Osteoblast (primary cell): ENCODE results near the gene CEP68. TPM values are rescaled to one million over a fixed set of nuclear protein-coding genes. Genes with fewer than 3 reads are reported as not detected.
"Not testable (repeated sequence)": the region's sequence is repeated elsewhere in the genome, so short reads cannot be mapped to it uniquely, and the experiment has no call there.

Source experiments
- DNase-seq: peaks from one replicate; pipeline ENCODE4 v3.0.0; 2011; ENCODE audit warnings: low spot score, mixed read lengths; ENCODE audit not compliant: insufficient read length; ENCODE audit errors: missing footprints
- H2AFZ ChIP-seq: 2 replicates; pipeline ENCODE4 v1.6.0; 2011; ENCODE audit warnings: mild to moderate bottlenecking, low read length
- H3K27ac ChIP-seq: 2 replicates; pipeline ENCODE4 v1.5.1; 2011; ENCODE audit warnings: mild to moderate bottlenecking, low read depth, low read length, moderate library complexity
- H3K27me3 ChIP-seq: 2 replicates; pipeline ENCODE4 v1.6.0; 2012; ENCODE audit warnings: mild to moderate bottlenecking, control low read depth, inconsistent platforms, low read length, moderate library complexity; ENCODE audit not compliant: insufficient read depth
- H3K36me3 ChIP-seq: 2 replicates; pipeline ENCODE4 v1.5.1; 2011; ENCODE audit warnings: mild to moderate bottlenecking, low read length, control low read depth, moderate library complexity; ENCODE audit not compliant: insufficient read depth
- H3K4me1 ChIP-seq: 2 replicates; pipeline ENCODE4 v1.5.1; 2011; ENCODE audit warnings: mild to moderate bottlenecking, low read length, control low read depth, moderate library complexity; ENCODE audit not compliant: insufficient read depth
- H3K4me2 ChIP-seq: 2 replicates; pipeline ENCODE4 v1.6.0; 2011; ENCODE audit warnings: mild to moderate bottlenecking, low read length; ENCODE audit not compliant: insufficient read depth
- H3K4me3 ChIP-seq: fragments of 200-600 bp; sonication (generic); 3 replicates; pipeline ENCODE4 v1.5.1; 2012; ENCODE audit warnings: mild to moderate bottlenecking, low read length, inconsistent platforms; ENCODE audit not compliant: insufficient read depth
- H3K79me2 ChIP-seq: 2 replicates; pipeline ENCODE4 v1.6.0; 2012; ENCODE audit warnings: mild to moderate bottlenecking, low read length, control low read depth, inconsistent platforms; ENCODE audit not compliant: insufficient read depth
- H3K9me3 ChIP-seq: 2 replicates; pipeline ENCODE4 v1.5.1; 2011; ENCODE audit warnings: low read depth, low read length, control low read depth
- H4K20me1 ChIP-seq: 2 replicates; pipeline ENCODE4 v1.6.0; 2012; ENCODE audit warnings: mild to moderate bottlenecking, low read length, control low read depth; ENCODE audit not compliant: insufficient read depth
- total RNA-seq: library from RNA; depleted of rRNA; stranded (reverse); fragments of >200 nt; gene quantifications from 2 replicates; pipeline ENCODE4 v1.2.3, GENCODE V29; 2012
- TF ChIP-seq, protein P1 (sequence below): IDR thresholded peaks from 2 replicates; pipeline ENCODE4 v1.5.1; 2011; ENCODE audit warnings: mild to moderate bottlenecking, low read depth, low read length, moderate library complexity; ENCODE audit errors: extremely low read depth

Gene CEP68
- total RNA-seq, 1 donor, result 14.5 TPM

DNA sequence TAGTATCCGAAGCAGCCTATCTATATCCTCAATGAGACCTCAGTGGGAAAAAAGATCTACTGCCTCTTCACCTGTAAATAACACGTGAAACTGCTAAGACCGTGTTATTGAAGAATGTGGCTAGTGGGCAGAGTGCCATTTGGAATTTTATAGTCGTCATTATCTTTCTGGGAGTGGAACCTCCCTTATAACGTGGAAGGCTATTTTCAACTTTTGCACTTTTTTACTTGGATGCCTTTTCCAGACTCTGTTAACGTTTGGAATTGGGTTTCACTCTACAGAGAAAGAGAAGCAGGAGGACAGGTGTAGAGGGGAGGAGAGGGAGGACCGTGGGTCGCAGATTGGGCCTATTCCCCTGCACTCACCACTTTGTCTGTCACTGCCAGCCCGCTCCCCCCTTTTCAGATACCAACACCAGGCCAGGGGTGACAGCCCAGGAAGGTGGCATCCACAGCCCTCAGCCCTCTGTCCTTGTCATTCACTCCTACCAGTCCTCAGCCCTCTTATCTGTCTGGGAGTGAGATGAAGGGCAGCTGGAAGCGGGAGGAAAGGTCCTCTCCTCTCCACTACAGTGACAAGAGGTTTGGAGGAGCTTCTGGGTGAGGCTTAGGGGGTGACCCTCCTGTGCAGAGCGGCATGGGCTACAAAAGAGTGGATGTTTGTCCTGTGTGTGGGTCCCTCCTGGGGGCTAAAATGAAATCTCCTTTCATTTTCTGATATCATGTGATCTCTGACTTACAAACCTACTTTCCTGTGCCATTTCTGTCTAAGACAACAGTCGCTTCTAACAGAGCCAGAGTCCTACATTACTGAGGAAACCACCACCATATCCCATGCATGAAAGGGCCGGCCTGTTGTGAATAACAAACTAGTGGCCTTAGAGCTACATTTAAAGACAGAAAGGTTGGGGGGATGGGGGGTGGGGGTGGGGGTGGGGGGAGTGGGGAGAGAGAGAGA, 23.9 kb upstream of the CEP68 start:
- H3K36me3 ChIP-seq, result no peaks in the 10 kb centered on the region
- peak overlapping the region; percentile 53 for H3K4me2 ChIP-seq
- peaks cover 17% of the 10 kb centered on the region for H3K4me1 ChIP-seq
- peak overlapping the region; percentile 26 for H3K4me3 ChIP-seq
- TF ChIP-seq, protein P1, sequence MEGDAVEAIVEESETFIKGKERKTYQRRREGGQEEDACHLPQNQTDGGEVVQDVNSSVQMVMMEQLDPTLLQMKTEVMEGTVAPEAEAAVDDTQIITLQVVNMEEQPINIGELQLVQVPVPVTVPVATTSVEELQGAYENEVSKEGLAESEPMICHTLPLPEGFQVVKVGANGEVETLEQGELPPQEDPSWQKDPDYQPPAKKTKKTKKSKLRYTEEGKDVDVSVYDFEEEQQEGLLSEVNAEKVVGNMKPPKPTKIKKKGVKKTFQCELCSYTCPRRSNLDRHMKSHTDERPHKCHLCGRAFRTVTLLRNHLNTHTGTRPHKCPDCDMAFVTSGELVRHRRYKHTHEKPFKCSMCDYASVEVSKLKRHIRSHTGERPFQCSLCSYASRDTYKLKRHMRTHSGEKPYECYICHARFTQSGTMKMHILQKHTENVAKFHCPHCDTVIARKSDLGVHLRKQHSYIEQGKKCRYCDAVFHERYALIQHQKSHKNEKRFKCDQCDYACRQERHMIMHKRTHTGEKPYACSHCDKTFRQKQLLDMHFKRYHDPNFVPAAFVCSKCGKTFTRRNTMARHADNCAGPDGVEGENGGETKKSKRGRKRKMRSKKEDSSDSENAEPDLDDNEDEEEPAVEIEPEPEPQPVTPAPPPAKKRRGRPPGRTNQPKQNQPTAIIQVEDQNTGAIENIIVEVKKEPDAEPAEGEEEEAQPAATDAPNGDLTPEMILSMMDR, result no peak
- no peaks in the 10 kb centered on the region for H3K27me3 ChIP-seq
- no peak for DNase-seq
- H3K9me3 ChIP-seq, result no peaks in the 10 kb centered on the region
- peak overlapping the region; percentile 27 for H2AFZ ChIP-seq
- H3K27ac ChIP-seq, result no peak overlapping the region
- no peaks in the 10 kb centered on the region for H3K79me2 ChIP-seq
- no peaks in the 10 kb centered on the region for H4K20me1 ChIP-seq

DNA sequence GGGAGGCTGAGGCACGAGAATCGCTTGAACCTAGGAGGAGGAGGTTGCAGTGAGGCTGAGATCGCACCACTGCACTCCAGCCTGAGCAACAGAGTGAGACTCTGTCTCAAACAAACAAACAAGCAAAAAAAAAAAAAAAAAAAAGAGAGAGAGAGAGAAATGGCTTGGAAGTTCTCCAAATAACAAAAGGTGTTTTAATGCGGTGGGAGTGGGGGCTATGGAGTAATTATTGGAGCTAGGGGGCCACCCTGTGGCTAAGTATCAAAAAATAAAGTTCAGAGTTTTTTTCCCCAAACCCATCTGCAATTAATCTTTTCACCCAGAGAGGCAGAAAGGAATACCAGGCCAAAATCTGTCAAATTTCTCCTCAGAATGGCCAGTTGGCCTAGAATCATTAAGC, 23.0 kb upstream of the CEP68 start:
- no peak overlapping the region for H3K4me2 ChIP-seq
- no peaks in the 10 kb centered on the region for H4K20me1 ChIP-seq
- H2AFZ ChIP-seq, result no peak overlapping the region
- no peaks in the 10 kb centered on the region for H3K9me3 ChIP-seq
- no peak overlapping the region for H3K4me3 ChIP-seq
- DNase-seq, result no peak
- H3K79me2 ChIP-seq, result no peaks in the 10 kb centered on the region
- H3K4me1 ChIP-seq, result peaks cover 13% of the 10 kb centered on the region
- no peak overlapping the region for H3K27ac ChIP-seq
- H3K36me3 ChIP-seq, result no peaks in the 10 kb centered on the region
- TF ChIP-seq, protein P1, result peak; percentile 11
- no peaks in the 10 kb centered on the region for H3K27me3 ChIP-seq

DNA sequence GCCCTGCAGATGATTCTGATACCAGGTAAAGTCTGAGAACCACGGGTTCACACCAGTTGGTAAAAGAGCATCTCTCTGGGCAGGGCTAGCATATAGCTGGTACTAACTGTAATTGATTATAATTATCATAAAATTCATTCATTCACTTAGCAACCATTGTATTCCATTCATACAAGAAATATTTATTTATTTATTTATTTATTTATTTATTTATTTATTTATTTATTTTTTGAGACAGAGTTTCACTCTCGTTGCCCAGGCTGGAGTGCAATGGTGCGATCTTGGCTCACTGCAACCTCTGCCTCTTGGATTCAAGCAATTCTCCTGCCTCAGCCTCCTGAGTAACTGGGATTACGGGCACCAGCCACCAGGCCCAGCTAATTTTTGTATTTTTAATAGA, 22.5 kb upstream of the CEP68 start:
- H3K79me2 ChIP-seq, H3K27ac ChIP-seq, H4K20me1 ChIP-seq, DNase-seq, H3K4me3 ChIP-seq, H2AFZ ChIP-seq, H3K36me3 ChIP-seq, H3K9me3 ChIP-seq, H3K4me2 ChIP-seq, H3K4me1 ChIP-seq, H3K27me3 ChIP-seq: not testable (repeated sequence)

DNA sequence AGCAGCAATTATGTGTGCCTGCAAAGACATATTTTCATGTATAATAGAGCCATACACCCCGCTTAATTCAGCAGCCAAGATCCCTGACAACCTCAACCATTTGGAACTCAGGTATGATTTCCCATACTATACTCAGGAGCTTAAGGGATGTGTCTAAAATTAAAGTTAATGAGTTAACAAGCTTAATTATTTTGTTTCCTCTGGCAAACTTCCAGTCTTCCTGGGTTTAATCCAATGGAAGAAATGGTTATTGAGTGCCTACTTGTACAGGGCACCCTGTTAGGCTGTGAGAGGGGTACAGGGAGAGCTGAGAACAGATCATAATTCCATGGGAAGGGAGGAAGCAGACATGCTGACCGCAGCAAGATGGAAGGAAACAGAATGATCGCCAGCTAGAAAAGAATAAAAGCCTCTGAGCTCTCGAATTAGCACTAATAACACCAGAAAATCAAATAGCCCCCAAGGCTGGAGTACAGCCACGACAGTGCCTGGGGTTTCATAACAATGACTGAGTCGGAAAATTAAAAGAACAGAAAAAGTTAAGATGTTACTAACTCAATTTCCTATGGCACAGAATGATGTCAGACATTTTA, 20.8 kb upstream of the CEP68 start:
- no peak for DNase-seq
- H2AFZ ChIP-seq, result no peak overlapping the region

More for the DNA sequence above, 20.8 kb upstream of the CEP68 start:
- no peak overlapping the region for H3K4me2 ChIP-seq
- no peak overlapping the region for H3K27ac ChIP-seq
- no peaks in the 10 kb centered on the region for H3K36me3 ChIP-seq
- peaks cover 13% of the 10 kb centered on the region for H3K4me1 ChIP-seq
- H3K4me3 ChIP-seq, result no peak overlapping the region
- no peaks in the 10 kb centered on the region for H3K79me2 ChIP-seq
- no peaks in the 10 kb centered on the region for H3K27me3 ChIP-seq
- TF ChIP-seq, protein P1, result no peak
- no peaks in the 10 kb centered on the region for H3K9me3 ChIP-seq
- H4K20me1 ChIP-seq, result no peaks in the 10 kb centered on the region
